ENCODE data around the gene KAT5.
"Not testable (repeated sequence)": the region's sequence is repeated elsewhere in the genome, so short reads cannot be mapped to it uniquely, and the experiment has no call there.

Gene KAT5

DNA sequence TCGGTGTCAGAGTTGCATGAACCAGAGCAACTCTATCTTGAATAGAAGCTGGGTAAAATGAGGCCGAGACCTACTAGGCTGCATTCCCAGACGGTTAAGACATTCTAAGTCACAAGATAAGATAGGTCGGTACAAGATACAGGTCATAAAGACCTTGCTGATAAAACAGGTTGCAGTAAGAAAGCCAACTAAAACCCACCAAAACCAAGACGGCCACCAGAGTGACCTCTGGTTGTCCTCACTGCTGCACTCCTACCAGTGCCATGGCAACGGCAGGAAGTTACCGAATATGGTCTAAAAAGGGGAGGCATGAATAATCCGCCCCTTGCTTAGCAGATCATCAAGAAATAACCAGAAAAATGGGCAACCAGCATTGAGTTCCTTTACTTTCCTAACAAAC lies 2.4 kb upstream of the KAT5 start:
- DNase-seq (ENCODE audit: low spot score): no peak

DNA sequence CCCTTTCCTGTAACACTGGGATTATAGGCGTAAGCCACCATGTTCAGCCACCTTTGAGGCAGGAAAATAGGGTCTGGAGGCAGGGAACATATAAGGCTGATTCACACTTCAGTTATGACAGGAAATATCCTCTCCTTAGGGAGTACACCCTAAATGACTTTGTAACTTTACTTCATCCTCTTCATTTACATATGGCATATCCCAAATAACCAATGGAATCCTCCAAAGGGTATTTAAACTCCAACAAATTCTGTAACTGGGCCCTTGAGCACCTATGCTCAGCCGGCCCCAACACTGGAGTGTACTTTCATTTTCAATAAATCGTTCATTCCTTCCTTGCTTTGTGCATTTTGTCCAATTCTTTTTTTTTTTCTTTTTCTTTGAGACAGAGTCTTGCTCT lies 1.6 kb upstream of the KAT5 start:
- DNase-seq (ENCODE audit: low spot score): no peak

DNA sequence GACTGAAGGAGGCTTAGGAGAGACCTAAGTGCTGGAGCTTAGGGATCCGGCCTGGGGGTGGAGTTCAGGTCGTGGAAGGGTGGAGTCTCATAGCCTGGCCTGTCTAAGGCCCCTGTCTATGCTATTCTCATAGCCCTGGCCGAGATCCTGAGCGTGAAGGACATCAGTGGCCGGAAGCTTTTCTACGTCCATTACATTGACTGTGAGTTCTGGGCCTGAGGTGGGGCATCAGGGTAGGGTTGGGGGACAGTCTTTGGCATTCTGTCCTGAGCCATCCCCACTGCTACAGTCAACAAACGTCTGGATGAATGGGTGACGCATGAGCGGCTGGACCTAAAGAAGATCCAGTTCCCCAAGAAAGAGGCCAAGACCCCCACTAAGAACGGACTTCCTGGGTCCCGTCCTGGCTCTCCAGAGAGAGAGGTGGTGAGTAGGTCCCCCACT lies 603 bp downstream of the KAT5 start:
- no peak for DNase-seq (ENCODE audit: low spot score)

DNA sequence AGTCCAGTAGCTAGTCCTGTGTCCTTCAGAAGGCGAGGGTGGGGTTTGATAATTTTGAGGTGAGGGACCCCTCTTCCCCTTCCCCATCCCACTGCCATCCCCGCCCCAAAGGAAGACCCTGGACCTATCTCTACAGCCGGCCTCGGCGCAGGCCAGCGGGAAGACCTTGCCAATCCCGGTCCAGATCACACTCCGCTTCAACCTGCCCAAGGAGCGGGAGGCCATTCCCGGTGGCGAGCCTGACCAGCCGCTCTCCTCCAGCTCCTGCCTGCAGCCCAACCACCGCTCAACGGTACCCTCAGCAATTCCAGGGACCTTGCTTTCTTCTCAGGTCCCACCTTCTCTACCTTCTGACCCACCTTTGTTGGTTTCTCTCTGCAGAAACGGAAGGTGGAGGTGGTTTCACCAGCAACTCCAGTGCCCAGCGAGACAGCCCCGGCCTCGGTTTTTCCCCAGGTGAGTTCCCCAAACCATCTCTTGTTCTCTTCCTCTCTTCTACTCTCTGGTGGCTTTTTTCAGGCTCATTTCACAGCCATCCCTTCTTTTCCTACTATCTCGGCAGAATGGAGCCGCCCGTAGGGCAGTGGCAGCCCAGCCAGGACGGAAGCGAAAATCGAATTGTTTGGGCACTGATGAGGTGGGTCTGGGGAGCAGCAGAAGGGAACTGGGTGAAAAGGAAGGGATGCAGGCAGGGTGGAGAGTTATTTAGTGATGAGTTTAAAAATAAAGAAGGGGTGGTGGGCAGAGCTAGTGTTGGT lies 1.3 kb downstream of the KAT5 start:
- DNase-seq (ENCODE audit: low spot score): no peak

DNA sequence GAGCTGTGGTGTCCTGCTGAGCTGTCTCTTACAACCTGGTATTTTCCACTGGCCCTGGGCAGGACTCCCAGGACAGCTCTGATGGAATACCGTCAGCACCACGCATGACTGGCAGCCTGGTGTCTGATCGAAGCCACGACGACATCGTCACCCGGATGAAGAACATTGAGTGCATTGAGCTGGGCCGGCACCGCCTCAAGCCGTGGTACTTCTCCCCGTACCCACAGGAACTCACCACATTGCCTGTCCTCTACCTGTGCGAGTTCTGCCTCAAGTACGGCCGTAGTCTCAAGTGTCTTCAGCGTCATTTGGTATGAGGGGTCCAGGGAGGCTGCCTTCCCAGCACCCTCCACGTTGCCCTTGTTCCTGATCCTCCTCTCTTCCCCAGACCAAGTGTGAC lies 2.4 kb downstream of the KAT5 start:
- no peak for DNase-seq (ENCODE audit: low spot score)

DNA sequence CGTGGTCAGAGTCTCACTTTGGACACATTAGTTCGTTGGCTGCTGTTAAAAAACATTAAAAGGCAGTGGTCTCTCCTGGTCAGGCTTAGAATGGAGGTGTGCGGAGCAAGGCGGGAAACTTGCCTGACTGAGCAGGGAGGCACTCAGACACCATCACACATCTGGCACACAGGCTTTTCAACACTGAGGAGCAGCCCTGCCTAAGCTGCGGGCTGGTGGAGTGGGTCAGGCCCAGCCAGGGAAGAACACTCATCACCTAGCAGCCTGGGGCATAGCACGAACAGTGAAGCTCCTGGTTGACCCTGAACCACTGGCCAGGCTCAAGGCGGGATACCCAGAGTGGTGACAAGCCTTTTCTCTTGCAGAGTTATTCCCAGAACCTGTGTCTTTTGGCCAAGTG lies 4.2 kb downstream of the KAT5 start:
- no peak for DNase-seq (ENCODE audit: low spot score)

DNA sequence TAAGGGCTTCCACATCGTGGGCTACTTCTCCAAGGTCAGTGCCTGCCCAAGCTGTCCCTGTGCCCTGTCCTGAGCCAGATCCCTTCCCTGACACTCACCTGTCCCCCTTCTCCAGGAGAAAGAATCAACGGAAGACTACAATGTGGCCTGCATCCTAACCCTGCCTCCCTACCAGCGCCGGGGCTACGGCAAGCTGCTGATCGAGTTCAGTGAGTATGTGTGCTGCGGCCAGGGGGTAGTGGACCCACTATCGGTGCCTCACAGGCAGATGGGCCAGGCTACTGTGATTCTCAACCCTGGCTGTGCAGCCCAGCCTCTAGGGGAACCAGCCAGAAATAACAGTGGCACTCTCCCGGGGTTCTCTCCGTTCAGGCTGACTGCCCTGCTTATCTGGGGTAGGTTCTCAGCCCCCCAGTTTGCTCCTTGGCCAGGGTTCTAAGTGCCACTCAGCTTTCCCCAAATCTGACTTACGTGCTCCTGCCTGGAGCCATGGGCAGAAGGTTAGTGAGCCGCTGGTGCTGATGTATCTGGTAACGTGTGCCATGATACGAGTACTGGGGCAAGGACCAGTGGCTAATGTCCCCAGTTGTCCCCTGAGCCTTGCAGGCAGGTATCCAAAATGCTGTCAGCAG lies 4.8 kb downstream of the KAT5 start:
- no peak for DNase-seq (ENCODE audit: low spot score)

DNA sequence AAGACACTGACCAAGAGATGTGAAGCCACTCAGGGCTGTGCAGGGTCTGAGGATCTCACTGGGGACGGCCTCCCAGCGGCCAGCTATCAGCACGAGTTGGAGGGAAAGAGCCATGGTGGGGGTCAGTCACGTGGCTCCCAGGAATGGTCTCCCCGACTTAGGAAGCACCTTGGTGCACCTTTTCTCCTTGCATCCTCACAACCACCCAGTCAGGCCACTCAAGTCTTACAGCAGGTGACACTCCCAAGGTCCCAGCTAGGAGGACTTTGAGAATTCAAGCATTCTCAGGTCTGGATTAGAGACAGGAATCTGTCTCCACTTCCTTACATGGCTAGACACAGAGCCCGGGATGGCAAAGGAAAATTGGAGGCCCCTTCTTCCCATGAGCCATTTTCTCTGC lies 5.9 kb downstream of the KAT5 start:
- no peak for DNase-seq (ENCODE audit: low spot score)

DNA sequence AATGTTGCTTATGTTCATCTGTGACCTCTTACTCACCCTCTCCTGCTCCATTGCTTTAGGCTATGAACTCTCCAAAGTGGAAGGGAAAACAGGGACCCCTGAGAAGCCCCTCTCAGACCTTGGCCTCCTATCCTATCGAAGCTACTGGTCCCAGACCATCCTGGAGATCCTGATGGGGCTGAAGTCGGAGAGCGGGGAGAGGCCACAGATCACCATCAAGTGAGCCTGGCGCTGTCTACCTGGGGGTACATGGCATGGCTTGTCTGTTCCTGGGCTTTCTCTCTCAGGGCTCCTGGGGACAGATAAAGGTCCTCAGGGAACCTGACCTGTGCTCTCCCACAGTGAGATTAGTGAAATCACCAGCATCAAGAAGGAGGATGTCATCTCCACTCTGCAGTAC lies 6.5 kb downstream of the KAT5 start:
- no peak for DNase-seq (ENCODE audit: low spot score)

DNA sequence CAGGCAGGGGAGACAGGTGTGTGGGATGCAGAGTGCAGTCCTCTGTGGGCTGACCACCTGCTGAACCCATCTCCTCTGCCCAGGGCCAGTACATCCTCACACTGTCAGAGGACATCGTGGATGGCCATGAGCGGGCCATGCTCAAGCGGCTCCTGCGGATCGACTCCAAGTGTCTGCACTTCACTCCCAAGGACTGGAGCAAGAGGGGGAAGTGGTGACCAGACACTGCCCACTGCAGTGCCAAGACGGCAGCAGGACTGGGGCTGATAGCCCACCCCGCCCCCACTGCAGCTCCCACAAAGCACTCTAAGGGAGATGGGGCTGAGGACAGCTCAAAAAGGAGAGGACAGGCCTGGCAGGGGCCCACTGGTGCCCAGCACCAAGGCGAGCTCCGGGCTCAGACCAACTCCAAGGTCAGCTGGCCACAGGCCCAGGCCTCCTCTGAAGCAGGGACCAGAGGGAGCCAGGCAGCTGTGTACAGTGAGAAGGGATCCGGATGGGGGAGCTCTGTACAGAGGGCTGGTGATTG lies 7.0 kb downstream of the KAT5 start:
- DNase-seq (ENCODE audit: low spot score): peak; percentile 38

DNA sequence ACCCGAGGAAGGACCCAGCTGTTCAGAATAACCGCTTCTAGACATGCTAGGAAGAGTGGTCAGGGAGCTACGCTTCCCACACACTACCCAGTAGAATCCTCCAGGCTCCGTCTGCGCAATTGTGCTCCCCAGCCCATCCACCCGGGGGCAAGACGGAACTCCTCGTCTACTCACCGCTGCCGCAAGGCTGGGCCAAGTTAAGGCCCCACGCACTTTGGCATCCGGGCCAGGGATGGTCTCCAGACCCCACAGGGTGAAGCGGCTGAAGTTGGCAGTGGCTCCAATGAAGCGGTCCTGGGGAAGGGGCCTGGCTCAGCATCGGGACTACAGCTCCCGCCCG lies 7.8 kb downstream of the KAT5 start:
- DNase-seq (ENCODE audit: low spot score): peak; percentile 72

DNA sequence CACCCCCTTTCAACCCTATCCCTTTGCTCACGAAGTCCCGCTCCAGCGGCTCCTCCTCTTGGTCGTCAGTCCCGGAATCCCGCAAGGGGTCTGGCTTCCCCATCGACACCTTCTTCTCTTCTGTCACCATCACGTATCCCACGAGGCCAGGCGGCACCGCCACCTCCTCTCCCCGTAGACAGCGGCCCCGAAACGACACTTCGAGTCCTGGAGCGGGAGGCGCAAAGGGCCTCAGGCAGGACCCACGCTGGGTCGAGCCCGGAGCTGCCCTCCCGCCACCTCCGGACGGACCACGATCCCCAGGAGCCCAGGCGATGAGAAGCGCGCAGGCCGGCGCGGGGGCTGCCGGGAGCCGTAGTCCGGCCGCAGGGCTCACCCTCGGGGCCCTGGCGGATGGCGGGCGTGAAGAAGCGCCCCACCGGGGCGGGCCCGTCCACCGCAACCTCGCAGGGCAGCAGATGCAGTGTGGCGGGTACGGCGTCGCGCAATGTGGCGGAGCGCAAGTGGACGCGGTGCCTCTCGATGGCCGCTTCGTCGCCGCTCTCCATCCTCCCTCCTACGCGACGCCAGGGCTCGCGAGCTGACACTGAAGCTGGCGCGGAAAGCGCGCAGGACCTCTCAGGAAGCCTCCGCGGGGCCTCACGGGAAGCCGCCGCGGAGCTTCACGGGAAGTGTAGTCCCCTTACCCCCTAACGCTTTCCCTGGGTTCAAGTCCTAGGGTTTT lies 8.3 kb downstream of the KAT5 start, which contains the start of gene RNASEH2C:
Gene RNASEH2C (minus strand): TSS at position 588 of the 724 bp plus-strand sequence. CDS start 40 bp downstream, at position 548.
- peak; percentile 93 for DNase-seq (ENCODE audit: low spot score)

DNA sequence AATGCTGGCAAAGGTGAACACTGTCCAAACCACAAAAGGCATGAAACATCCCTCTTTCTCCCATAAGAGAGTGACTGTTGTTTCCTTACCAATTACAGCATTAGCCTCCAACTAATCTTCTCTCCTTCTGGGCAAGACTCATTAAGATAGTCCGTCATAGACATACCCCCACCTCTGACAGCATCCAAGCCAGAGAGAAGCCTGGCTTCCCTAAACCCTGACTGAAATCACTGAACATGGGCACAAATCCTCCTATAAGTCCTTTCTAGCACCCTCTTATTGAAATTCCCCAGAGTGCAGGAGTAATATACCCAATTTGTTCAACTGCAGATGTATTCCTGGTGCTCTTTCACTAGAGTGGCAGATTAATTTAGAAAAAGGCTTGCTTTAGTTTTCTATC lies 10.2 kb downstream of the KAT5 start:
- no peak for DNase-seq (ENCODE audit: low spot score)

DNA sequence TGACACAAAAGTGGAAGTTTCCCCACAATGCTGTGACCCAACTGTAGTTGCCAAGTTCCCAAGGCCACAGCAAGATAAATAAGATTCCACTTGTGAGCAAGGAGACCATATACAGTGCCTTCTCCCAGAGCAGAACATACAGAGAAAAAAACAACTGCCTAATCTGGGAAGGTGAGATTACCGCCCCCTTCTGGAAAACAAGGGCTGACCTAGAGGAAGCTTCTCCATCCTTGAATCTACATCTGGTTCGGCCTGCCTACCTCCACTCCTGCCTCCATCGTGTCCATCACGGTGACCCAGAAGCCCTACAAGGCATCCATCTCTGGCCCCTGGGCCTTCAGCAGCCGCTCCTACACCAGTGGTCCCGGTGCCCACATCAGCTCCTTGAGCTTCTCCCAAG lies 14.6 kb downstream of the KAT5 start:
- no peak for DNase-seq (ENCODE audit: low spot score)

DNA sequence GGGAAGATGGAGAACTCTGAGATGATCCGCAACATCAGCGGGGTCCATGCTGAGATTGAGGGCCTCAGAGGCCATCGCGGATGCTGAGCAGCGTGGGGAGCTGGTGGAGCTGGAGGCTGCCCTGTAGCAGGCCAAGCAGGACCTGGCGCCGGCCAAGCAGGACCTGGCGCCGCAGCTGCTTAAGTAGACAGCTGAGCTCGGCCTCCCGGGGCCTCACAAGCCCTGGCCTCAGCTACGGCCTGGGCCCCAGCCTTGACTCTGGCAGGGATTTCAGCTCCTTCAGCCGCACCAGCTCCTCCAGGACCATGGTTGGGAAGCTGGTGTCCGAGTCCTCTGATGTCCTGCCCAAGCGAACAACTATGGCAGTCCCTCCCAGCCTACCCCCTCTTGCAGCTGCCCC lies 15.8 kb downstream of the KAT5 start:
- no peak for DNase-seq (ENCODE audit: low spot score)

DNA sequence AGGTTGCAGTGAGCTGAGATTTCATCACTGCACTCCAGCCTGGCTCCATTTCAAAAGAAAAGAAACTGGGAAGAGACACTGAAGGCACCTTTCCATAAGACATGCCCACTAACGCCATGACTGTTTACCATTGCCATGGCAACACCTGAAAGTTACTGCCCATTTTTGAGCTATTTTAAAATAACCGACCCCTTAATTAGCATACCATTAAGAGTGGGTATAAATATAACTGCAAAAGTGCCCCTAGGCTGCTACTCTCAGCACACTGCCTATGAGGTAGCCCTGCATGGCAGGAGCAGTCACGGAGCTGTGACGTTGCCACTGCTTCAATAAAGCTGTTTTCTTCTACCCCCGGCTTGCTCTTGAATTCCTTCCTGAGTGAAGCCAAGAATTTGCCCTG lies 18.4 kb downstream of the KAT5 start:
- no peak for DNase-seq (ENCODE audit: low spot score)

DNA sequence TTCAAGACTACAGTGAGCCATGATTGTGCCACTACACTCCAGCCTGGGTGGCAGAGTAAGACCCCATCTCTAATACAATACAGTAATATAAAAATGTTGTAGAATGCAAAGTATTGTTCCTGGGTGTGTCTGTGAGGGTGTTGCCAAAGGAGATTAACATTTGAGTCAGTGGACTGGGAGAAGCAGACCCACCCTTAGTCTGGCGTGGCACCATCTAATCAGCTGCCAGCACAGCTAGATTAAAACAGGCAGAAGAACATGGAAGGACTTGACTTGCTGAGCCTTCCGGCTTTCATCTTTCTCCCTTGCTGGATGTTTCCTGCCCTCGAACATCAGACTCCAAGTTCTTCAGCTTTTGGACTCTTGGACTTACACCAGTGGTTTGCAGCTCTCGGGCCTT lies 23.1 kb downstream of the KAT5 start:
- DNase-seq (ENCODE audit: low spot score): not testable (repeated sequence)

DNA sequence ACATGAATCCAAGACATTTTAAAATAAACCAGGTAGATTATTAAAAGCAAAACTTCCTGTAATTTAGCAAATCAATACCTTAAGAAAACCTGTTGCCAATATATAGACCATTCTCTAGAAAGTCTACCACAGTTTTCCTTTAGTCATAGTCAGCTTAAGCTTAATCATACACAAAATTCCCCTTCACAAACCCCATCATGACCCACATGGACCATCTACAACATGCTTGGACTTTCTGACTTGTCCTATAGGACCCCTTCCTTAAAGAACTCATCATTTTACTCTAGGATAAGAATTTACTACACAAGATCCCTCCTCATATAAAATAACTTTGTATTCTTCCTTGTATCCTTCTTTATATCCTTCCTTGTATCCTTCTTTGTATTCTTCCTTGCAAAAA lies 24.8 kb downstream of the KAT5 start:
- no peak for DNase-seq (ENCODE audit: low spot score)

DNA sequence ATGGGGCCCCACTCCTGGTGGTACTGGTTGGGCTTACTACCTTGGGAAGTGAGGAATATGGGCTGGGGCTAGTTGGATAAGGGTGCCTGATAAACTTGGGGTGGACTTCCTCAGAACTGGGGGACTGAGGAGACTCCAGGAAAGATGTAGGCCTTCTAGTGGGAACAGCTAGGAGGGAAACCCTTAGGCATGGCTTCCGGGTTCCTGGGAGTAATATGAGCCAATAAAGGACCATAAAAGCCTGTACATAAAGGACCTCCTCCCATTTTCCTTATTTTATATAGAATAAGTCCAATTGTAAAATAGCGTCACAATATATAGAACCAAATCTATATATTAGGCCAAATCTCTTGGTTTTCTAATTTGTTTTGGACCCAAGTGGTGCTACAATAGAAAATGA lies 27.0 kb downstream of the KAT5 start:
- DNase-seq (ENCODE audit: low spot score): no peak

DNA sequence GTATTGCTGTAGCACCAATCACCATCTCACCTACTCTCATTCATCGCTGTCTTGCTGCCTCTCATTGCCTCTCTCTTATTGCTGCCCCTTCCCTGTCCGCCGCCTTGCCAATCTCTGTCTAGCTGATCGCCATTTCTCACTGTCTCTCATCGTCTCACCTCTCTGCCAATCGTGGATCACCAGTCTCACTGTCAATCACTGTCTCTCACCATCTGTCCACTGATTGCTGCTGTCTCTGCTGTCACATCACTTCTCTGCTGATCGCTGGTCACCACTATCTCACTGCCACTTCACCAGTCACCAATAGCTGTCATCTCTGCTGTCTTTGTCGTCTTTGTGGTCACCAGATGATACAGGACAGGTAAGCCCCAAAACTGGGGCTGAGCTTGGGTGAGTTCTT lies 29.1 kb downstream of the KAT5 start:
- DNase-seq (ENCODE audit: low spot score): no peak

DNA sequence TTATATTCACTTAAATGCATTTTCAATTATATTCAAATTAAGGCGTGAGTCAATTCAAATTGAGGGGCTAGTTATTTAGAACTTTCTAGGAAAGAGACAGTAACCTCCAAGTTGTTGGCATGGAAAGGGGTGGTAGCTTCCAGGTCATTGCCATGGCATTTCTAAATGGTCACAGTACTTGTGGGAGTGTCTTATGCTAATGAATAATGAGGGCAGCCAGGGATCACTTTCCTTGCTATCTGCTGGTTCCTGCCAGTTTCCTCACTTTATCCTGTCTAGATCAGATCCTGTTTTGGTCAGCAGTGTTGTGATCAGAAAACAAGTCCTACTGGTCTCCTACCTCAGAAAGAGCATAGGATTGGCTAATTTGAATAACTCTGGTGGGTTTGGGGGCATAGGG lies 30.3 kb downstream of the KAT5 start:
- no peak for DNase-seq (ENCODE audit: low spot score)

DNA sequence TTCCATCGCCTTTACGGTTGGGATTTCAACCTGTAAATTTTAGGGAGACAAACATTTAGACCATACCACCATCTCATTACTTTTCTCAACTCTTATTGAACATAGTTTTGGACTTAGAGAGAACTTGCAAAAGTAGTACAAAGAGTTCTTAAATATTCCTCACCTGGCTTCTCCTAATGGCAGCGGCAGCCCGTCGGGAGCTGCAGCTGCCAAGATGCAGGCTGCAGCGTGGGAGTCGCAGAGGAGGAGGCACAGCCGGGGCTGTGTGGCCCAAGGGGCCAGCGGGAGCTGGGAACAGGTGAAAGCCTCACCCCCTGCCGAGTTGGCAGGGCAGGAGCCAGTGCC lies 31.6 kb downstream of the KAT5 start:
- DNase-seq (ENCODE audit: low spot score): no peak

DNA sequence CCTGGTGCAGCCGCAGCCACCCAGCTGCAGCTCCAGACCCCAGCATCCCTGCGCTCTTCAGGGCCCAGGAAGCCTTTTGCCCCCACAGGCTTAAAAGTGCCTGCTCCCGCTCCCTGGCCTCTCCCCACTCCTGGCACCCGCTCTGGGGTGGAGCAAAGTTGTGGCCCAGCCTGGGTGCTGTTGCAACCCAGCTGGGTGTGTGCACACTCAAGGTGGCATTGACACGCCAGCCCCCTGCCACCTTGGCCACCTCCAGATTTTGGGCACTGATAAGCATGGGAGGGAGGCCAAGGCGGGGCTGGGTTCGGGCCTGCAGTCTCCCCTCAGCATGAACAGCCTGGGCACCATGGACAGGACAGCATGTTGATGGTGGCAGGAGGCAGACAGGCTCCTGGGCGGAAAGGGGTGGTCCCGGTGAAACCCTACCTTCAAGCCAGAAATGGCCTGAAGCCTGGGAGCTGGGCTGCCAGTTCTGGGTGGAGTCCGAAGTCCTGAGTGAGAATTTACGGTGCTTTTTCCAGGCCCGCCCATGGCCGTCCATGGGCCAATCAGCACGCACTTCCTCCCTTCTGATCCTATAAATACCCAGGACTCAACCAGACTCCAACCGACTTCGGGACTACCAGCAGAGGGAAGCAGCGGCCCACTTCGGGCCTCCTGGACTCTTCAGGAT lies 32.1 kb downstream of the KAT5 start:
- peak; percentile 57 for DNase-seq (ENCODE audit: low spot score)

Data from GM03348 (cell line).